ENCODE data around the gene TBXAS1.
"Not testable (repeated sequence)": the region's sequence is repeated elsewhere in the genome, so short reads cannot be mapped to it uniquely, and the experiment has no call there.

Gene TBXAS1

GRCh38 chr7:139828446-139828845, 618 bp upstream of the TBXAS1 start:
- DNase-seq = no peak

- DNase-seq = no peak
Measured at GRCh38 chr7:139829775-139830117, 682 bp downstream of the TBXAS1 start.

- DNase-seq = no peak
Measured at GRCh38 chr7:139830292-139830691, 1.2 kb downstream of the TBXAS1 start.

GRCh38 chr7:139830782-139831501, 1.9 kb downstream of the TBXAS1 start:
- DNase-seq = no peak

GRCh38 chr7:139835848-139836247, 6.8 kb downstream of the TBXAS1 start:
- DNase-seq = not testable (repeated sequence)

- not testable (repeated sequence) for DNase-seq
Measured at GRCh38 chr7:139837291-139837690, 8.2 kb downstream of the TBXAS1 start.

- no peak for DNase-seq
Measured at GRCh38 chr7:139838276-139838675, 9.2 kb downstream of the TBXAS1 start.

GRCh38 chr7:139838876-139839275, 9.8 kb downstream of the TBXAS1 start:
- DNase-seq = no peak

GRCh38 chr7:139840776-139841175, 11.7 kb downstream of the TBXAS1 start:
- DNase-seq = no peak

GRCh38 chr7:139842401-139843210, 13.5 kb downstream of the TBXAS1 start:
- no peak for DNase-seq

GRCh38 chr7:139843211-139843537, 14.1 kb downstream of the TBXAS1 start:
- DNase-seq = not testable (repeated sequence)

- DNase-seq = no peak
Measured at GRCh38 chr7:139844779-139845442, 15.8 kb downstream of the TBXAS1 start.

- no peak for DNase-seq
Measured at GRCh38 chr7:139845443-139845805, 16.4 kb downstream of the TBXAS1 start.

- no peak for DNase-seq
Measured at GRCh38 chr7:139846297-139846696, 17.2 kb downstream of the TBXAS1 start.

- DNase-seq = no peak
Measured at GRCh38 chr7:139848274-139848673, 19.2 kb downstream of the TBXAS1 start.

- no peak for DNase-seq
Measured at GRCh38 chr7:139850906-139851305, 21.8 kb downstream of the TBXAS1 start.

- DNase-seq = no peak
Measured at GRCh38 chr7:139851770-139852481, 22.9 kb downstream of the TBXAS1 start.

GRCh38 chr7:139852482-139852845, 23.4 kb downstream of the TBXAS1 start:
- no peak for DNase-seq

- DNase-seq = no peak
Measured at GRCh38 chr7:139853506-139854123, 24.6 kb downstream of the TBXAS1 start.

GRCh38 chr7:139854124-139854511, 25.1 kb downstream of the TBXAS1 start:
- DNase-seq = no peak

- no peak for DNase-seq
Measured at GRCh38 chr7:139854803-139855497, 25.9 kb downstream of the TBXAS1 start.

GRCh38 chr7:139855498-139856270, 26.6 kb downstream of the TBXAS1 start:
- no peak for DNase-seq

Data from NCI-H1694 treated with DMSO at 0.1 percent for 48 hours (cell line).